Prostate gland (tissue), 2 donors: Measurements from ENCODE around the gene DAD1. TPM values are rescaled to one million over a fixed set of nuclear protein-coding genes. Genes with fewer than 3 reads are reported as not detected.
"Not testable (repeated sequence)": the region's sequence is repeated elsewhere in the genome, so short reads cannot be mapped to it uniquely, and the experiment has no call there.

Source experiments
- DNase-seq: peaks from one replicate; pipeline ENCODE4 v3.0.0-alpha.2; 2019; ENCODE audit warnings: low spot score
- H3K27ac ChIP-seq, 2 donors: fragments of 200-600 bp; sonication (generic); 2 replicates each; pipeline ENCODE4 v1.5.1; 2017 to 2019
- H3K27me3 ChIP-seq: fragments of 200-600 bp; sonication (generic); replicated peaks from 2 replicates; pipeline ENCODE4 v1.5.1; 2019; ENCODE audit not compliant: insufficient read depth
- H3K36me3 ChIP-seq, 2 donors: fragments of 200-600 bp; sonication (generic); 1 replicate in 1 of 2; 2 replicates in 1 of 2; pipeline versions ENCODE4 v1.5.1 to v1.8.1; 2017 to 2019
- H3K4me1 ChIP-seq: fragments of 200-600 bp; sonication (generic); replicated peaks from 2 replicates; pipeline ENCODE4 v1.5.1; 2019
- H3K4me3 ChIP-seq, 2 donors: fragments of 200-600 bp; sonication (generic); 2 replicates each; pipeline ENCODE4 v1.5.1; 2017 to 2019
- H3K9me3 ChIP-seq: fragments of 200-600 bp; sonication (generic); 2 replicates; pipeline ENCODE4 v1.5.1; 2017
- POLR2A ChIP-seq: fragments of 450-650 bp; IDR thresholded peaks from one replicate; pipeline ENCODE4 v1.6.1; 2016; ENCODE audit warnings: antibody characterized with exemption, mild to moderate bottlenecking
- POLR2AphosphoS5 ChIP-seq: sonication (generic); formaldehyde crosslinking; IDR thresholded peaks from one replicate; pipeline ENCODE4 v1.6.1; 2017; ENCODE audit warnings: antibody characterized with exemption
- WGBS: methylation state at CpG from one replicate; pipeline ENCODE4 v1.1.5; 2018; 5-methylcytosine and 5-hydroxymethylcytosine counted together
- intact Hi-C: fragments of 100-400 bp; cut with DNase I; formaldehyde crosslinking; loops from one replicate; pipeline ENCODE4 v1.14.2; 2022
- total RNA-seq, 2 donors: library from RNA; depleted of rRNA; stranded (reverse); fragments of >200 nt; gene quantifications; one replicate each; pipeline ENCODE4 v1.1.0, GENCODE V29; 2016
- TF ChIP-seq, protein P1 (sequence below), 4 experiments: fragments of 200-600 bp in 2 of 4; fragments of 450-650 bp in 2 of 4; sonication (generic) in 2 of 4; IDR thresholded peaks; 1 replicate in 3 of 4; 2 replicates in 1 of 4; pipeline ENCODE4 v1.5.1; 2016 to 2019; ENCODE audit warnings: antibody characterized with exemption in 4 of 4, mild to moderate bottlenecking in 2 of 4, moderate library complexity in 2 of 4

The DAD1 gene
- total RNA-seq, 2 donors from 2014 or later: 231 to 289 TPM

DNA sequence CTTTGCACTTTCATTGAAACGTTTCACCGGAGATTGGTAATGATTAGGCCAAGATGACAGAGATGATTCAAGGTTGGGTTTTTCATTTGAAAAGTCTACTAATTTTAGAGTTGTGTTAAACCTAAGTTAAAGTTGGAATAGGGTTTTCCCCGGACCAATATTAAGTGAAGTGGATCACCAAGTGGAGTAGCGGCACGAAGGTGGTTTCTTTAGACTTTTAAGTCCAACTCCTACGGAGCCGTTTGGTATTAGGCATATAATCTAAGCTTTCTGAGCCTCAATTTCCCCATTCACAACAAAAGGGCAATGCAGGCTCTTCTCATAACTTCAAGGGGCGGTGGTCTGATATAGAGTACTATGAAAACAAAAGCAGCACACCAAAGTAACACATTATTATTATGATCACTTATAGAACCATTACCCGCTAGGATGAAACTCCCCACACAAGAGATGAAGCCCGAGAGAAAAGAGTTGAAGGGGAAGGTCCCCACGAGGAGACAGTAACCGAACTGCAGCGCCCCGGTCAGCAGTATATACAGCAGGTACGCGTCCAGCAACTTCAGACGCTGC is 413 bp downstream of the DAD1 start:
- H3K27me3 ChIP-seq: no peaks in the 10 kb centered on the region
- H3K4me3 ChIP-seq: peak overlapping the region; percentile 60 to 73
- no peaks in the 10 kb centered on the region for H3K36me3 ChIP-seq
- no peak for TF ChIP-seq POLR2A
- no peak for TF ChIP-seq POLR2AphosphoS5
- TF ChIP-seq, protein P1, sequence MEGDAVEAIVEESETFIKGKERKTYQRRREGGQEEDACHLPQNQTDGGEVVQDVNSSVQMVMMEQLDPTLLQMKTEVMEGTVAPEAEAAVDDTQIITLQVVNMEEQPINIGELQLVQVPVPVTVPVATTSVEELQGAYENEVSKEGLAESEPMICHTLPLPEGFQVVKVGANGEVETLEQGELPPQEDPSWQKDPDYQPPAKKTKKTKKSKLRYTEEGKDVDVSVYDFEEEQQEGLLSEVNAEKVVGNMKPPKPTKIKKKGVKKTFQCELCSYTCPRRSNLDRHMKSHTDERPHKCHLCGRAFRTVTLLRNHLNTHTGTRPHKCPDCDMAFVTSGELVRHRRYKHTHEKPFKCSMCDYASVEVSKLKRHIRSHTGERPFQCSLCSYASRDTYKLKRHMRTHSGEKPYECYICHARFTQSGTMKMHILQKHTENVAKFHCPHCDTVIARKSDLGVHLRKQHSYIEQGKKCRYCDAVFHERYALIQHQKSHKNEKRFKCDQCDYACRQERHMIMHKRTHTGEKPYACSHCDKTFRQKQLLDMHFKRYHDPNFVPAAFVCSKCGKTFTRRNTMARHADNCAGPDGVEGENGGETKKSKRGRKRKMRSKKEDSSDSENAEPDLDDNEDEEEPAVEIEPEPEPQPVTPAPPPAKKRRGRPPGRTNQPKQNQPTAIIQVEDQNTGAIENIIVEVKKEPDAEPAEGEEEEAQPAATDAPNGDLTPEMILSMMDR (IDR thresholded peaks at IDR 0.05): no peak
- intact Hi-C loops: loop anchor here (5.0 kb wide), 1 partner anchor 249 kb away; the partner anchor contains the start of gene MMP14
- H3K4me1 ChIP-seq: peaks cover 7% of the 10 kb centered on the region
- DNase-seq: no peak
- H3K9me3 ChIP-seq: no peaks in the 10 kb centered on the region
- 2% methylated on average over 17 of the region's 17 CpGs for WGBS
- H3K27ac ChIP-seq: peak overlapping the region; percentile 79 to 84

DNA sequence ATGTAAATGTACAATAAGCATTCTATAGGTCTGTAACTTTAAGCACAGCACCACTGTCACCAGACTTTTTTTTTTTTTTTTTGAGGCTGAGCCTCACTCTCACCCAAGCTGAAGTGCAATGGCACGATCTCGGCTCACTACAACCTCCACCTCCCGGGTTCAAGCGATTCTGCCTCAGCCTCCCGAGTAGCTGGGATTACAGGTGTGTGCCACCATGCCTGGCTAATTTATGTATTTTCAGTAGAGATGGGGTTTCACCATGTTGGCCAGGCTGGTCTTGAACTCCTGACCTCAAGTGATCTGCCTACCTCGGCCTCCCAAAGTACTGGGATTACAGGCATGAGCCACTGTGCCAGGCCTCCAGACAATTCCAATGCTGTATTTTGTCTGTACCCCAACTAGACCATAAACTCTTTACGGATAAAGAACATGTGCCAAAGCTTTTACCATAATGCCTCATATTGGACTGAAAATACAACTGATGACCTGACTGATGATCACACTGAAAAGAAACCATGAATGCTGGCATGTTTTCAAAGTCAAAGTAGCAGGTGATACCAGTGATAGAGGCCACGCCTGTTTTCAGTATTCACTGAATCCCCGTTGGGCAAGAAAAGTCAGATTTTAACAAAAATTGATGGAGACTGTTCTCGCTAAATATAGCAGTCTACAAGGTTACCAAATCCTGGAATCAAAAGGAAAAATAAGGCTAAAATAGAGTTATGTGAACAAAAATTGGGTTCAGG is 1.2 kb downstream of the DAD1 start:
- H3K4me1 ChIP-seq, DNase-seq: not testable (repeated sequence)
- intact Hi-C loops: loop anchor here (5.0 kb wide), 1 partner anchor 249 kb away; the partner anchor contains the start of gene MMP14

DNA sequence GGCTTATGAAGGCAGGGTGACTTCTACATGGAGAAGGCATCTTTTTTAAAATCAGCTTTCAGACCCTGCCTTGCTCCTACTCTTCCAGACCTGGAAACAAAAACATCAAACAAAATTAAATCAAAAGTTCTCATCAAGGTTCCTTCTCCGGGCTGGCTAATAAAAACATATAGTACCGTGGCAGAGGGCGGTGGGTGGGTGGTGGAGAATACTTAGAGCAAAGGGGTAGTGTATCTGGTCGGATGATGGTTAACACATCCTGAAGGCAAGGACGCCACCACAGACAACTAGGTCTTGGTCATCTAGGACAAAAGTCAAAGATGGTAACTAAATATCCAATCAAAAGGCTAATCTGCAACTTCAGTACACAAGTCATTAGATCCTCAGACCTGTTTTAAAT is 1.8 kb downstream of the DAD1 start:
- intact Hi-C loops: loop anchor here (5.0 kb wide), 1 partner anchor 250 kb away; the partner anchor contains the start of gene MMP14
- Histone ChIP-seq H3K4me3 (no peak overlapping the region), H3K4me1 (peaks cover 7% of the 10 kb centered on the region), H3K9me3 (no peaks in the 10 kb centered on the region), H3K36me3 (no peaks in the 10 kb centered on the region), H3K27ac (no peak overlapping the region), H3K27me3 (no peaks in the 10 kb centered on the region)
- TF ChIP-seq POLR2A: no peak
- TF ChIP-seq, protein P1 (IDR thresholded peaks at IDR 0.05): no peak
- no peak for TF ChIP-seq POLR2AphosphoS5
- no peak for DNase-seq
- WGBS: 80% methylated on average over 5 of the region's 5 CpGs

More for the DNA sequence above, 1.2 kb downstream of the DAD1 start:
- H3K36me3 ChIP-seq, H3K9me3 ChIP-seq, H3K27ac ChIP-seq, H3K27me3 ChIP-seq: not testable (repeated sequence)
- H3K4me3 ChIP-seq: peak overlapping the region; percentile 60 to 73
- 77% methylated on average over 10 of the region's 10 CpGs for WGBS

DNA sequence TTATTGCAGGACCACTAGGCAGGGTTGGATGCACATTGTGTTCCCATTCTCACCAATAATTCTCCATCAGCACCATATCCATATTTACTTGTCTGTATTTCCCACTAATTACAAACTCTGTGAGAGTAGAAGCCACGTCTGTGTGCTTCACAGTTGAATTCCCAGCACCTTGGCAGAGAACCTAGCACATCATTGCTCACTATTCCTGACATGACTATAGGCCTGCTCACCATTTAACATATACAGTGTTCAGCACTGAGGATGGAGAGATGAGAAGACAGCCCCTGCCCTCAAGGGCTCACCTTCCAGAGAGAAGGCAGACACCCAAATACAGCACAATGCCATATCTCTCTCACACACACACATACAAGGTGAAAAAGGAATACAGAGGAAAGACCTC is 5.0 kb downstream of the DAD1 start:
- intact Hi-C loops: no loop called here

DNA sequence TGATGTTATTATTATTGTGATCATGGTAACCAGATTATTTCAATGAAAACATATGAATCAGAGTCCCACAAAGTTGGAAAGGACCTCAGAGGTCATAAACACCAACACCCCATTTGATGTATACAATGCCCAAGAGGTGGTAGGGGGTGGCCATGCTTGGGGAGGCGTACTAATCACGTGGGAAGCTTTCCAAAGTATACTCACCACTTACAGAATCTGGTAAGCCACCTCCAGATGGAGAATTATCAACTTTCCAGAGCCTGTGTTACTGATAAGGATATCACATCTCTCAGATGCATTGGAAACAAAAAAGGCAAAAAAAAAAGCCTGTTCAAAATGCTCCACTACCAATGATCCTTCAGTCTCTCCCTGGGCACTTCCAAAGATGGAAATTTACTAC is 8.4 kb downstream of the DAD1 start:
- H3K27me3 ChIP-seq: no peaks in the 10 kb centered on the region
- H3K27ac ChIP-seq: no peak overlapping the region
- WGBS: 54% methylated on average over 2 of the region's 2 CpGs
- peaks cover 2% of the 10 kb centered on the region for H3K4me1 ChIP-seq
- H3K36me3 ChIP-seq: no peaks in the 10 kb centered on the region
- TF ChIP-seq, protein P1 (IDR thresholded peaks at IDR 0.05): no peak
- no peak for TF ChIP-seq POLR2A
- TF ChIP-seq POLR2AphosphoS5: no peak
- DNase-seq: no peak
- no peaks in the 10 kb centered on the region for H3K9me3 ChIP-seq
- intact Hi-C loops: no loop called here
- no peak overlapping the region for H3K4me3 ChIP-seq

More for the DNA sequence above, 5.0 kb downstream of the DAD1 start:
- TF ChIP-seq, protein P1 (IDR thresholded peaks at IDR 0.05): no peak
- WGBS: 56% methylated on average over 1 of the region's 1 CpG
- Histone ChIP-seq H3K27ac (no peak overlapping the region), H3K36me3 (no peaks in the 10 kb centered on the region), H3K4me3 (no peak overlapping the region), H3K27me3 (no peaks in the 10 kb centered on the region), H3K9me3 (no peaks in the 10 kb centered on the region), H3K4me1 (peaks cover 7% of the 10 kb centered on the region)
- no peak for DNase-seq
